Fibroblast of lung (primary cell): ENCODE results near the gene C8B.

Source experiments
- EZH2 ChIP-seq: IDR thresholded peaks from 2 replicates; pipeline ENCODE4 v1.5.1; 2012; ENCODE audit warnings: low read length, control low read depth, mild to moderate bottlenecking; ENCODE audit errors: missing control alignments
- TF ChIP-seq, protein P1 (sequence below), 2 donors: IDR thresholded peaks in 1 of 2; conservative IDR thresholded peaks in 1 of 2; 1 replicate in 1 of 2; 2 replicates in 1 of 2; pipeline ENCODE4 v1.5.1; 2011 to 2012; ENCODE audit warnings: low read length in 2 of 2, control low read depth in 1 of 2, inconsistent platforms in 1 of 2, low read depth in 1 of 2, mild to moderate bottlenecking in 1 of 2

GRCh38 chr1:56973923-56974742 lies 8.3 kb upstream of the C8B start:
- TF ChIP-seq, protein P1, sequence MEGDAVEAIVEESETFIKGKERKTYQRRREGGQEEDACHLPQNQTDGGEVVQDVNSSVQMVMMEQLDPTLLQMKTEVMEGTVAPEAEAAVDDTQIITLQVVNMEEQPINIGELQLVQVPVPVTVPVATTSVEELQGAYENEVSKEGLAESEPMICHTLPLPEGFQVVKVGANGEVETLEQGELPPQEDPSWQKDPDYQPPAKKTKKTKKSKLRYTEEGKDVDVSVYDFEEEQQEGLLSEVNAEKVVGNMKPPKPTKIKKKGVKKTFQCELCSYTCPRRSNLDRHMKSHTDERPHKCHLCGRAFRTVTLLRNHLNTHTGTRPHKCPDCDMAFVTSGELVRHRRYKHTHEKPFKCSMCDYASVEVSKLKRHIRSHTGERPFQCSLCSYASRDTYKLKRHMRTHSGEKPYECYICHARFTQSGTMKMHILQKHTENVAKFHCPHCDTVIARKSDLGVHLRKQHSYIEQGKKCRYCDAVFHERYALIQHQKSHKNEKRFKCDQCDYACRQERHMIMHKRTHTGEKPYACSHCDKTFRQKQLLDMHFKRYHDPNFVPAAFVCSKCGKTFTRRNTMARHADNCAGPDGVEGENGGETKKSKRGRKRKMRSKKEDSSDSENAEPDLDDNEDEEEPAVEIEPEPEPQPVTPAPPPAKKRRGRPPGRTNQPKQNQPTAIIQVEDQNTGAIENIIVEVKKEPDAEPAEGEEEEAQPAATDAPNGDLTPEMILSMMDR (conservative IDR thresholded peaks at IDR 0.05 in 1 of 2, IDR thresholded peaks at IDR 0.05 in 1 of 2; ENCODE audit: low read depth in 1 of 2, low read length in 2 of 2) = no peak
- TF ChIP-seq EZH2 = no peak
